ENCODE results near the gene GREM2.

The GREM2 gene

DNA sequence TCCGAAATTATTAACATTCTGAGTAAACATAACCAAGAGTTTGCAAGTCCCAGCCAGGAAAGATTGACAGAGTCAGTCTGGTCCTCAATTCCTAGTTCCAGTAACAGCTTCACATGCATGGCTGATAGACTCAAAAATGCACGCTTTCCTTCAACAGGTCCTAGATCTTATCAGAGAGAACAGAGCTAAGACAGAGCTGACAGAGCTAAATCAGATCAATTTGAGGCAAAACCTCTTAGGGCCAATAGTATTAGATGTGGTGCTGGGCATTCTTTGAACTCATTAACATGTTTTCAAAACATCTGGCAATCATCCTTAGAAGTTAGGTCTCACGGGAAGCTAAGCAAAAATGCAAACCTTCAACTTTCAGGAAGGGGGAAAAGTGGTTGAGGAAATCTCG, 114.0 kb downstream of the GREM2 start:
- DNase-seq: no peak

GRCh38 chr1:240496941-240497340, 115.0 kb downstream of the GREM2 start:
- DNase-seq: no peak

DNA sequence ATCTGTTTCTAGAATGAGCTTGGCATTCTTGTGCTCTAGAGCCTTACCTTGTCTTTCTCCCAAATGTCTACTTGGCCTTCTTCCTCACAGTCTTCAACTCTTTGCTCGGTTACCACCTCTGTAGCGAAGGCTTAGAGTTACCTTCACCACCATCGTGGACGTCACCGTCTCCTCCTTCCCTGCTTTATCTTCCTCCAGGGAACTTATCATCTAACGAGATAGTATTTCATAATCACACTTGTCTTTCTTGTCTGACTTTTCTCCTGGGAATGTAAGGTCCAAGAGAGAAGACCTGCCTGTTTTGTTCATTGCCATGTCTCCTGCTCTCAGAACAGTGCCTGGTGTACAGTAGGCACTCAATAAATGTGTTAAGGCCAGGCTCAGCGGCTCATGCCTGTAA, 115.6 kb downstream of the GREM2 start:
- no peak for DNase-seq

- no peak for DNase-seq
These were observed 116.4 kb downstream of the GREM2 start for GRCh38 chr1:240495601-240496000.

DNA sequence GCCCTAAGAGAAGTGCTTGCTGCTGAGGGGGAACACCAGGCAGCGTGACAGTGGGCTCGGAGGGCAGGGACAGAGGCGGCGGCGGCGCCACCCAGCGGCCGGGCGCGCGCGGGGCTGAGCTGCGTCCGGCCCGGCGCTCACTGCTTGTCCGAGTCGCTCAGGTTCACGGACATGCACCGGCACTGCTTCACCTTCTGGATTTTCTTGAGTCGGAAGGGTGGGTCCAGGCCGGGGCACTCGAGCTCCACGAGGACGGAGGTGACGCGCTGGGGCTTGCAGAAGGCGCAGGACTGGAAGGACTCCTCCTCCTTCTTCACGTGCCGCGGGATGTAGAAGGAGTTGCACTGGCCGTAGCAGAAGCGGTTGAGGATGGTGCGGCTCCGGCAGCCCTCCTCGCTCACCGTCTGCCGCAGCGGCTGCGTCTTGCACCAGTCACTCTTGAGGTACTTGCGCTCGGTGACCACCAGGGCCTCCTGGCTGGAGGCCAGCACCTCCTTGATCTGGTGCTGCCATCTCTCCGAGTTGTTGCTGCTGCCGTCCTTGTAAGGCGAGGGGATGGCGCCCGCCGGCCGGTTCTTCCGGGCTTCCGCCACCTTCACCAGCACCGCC, 119.0 kb downstream of the GREM2 start:
- DNase-seq: peak; percentile 8

DNA sequence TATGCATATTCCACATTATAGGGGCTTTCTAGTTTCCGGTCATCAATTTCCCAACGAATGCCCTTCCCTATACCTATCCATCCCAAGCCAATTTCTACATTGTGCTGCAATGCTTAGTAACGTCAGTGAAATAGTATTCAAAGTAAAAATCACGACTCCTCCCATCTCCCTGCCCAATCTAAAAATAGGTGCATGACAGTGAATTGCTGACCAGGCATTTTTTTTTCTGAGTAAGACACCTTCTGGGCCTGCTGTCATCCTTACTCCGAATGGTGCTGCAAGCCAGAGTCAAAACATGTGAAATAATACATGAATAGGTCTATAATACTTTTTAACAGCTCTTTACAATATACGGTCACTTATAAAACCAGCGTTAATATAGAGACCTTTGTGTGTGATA, 120.2 kb downstream of the GREM2 start:
- DNase-seq: no peak

DNA sequence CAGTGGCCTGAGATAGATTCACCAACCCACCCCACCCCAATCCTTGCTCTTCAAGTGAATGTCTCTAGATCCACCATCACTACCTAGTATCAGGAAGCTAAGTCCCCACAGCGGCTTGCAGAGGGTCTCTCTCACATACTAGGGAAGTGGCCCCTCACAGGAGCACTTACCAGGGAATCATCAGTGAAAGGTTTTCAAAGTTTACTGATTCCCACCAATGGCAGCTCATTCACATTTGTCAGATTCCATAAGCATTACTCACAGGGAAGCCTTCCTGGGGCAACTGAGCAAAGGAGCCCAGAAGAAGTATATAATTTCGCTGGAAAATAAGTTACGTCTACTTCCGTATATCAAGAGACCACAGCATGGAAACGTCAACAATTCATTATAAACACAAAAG, 120.8 kb downstream of the GREM2 start:
- DNase-seq: no peak

GRCh38 chr1:240487493-240487892, 124.5 kb downstream of the GREM2 start:
- DNase-seq: no peak

GRCh38 chr1:240486611-240487010, 125.3 kb downstream of the GREM2 start:
- DNase-seq: no peak

- DNase-seq: no peak
These were observed 127.0 kb downstream of the GREM2 start for GRCh38 chr1:240484804-240485443.

DNA sequence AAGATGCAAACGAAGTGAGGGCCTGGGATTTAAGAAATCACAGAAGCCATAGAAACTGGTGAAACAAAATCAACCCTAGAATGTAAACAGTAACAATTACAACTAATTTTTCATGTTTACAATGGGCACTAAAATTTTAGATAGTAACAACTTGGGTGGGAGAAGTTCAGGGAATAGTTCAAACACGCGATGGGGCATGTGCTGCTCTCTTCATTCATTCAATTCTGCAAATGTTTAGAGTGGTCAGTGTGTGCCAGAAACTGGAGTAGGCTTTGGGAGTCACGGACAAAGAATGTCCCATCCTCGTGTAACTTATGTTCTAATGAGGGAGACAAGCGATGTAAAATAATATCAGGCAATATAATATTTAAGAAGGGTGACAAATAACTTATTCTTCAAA, 133.4 kb downstream of the GREM2 start:
- DNase-seq: no peak

GRCh38 chr1:240475832-240476231, 136.1 kb downstream of the GREM2 start:
- no peak for DNase-seq

DNA sequence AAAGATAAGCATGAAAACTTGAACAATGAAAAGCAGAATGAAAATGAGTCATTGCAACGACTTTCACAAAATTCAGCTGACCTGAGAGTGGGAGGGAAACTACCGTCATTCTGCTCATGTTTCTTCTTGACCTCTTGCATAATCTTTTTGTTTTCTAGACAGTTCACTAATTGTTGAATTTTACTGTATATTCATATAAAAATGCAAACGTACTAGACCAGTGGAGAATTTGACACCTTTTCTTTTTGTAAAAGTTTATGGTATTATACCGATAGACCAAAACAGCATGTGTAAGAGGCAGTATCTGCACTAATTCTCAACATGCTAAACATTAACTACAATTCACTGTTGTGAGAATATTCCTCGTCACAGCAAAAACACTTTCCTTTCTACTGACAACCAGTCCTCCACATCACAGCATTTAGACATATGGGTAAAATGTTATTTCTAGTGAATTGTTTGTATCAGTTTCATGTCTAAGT, 137.8 kb downstream of the GREM2 start:
- DNase-seq: no peak

DNA sequence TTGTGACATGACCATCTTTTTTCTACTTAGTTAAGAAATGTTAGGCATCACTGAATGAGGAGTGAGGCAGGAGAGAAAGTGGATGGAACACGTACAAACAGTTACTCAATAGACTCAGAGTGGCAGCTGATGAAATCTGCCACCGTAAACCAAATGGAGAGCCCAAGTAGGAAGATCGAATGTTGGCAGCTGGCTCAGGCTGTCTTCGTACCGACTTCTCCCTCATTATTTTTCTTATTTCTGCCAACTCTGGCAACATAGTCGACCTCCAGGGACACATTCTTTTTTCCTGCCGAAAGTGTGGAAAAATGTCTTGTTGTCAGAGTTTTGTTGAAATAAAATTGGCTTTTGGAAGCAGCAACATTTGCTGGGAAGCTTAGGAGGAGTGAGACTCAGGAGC, 143.3 kb downstream of the GREM2 start:
- DNase-seq: no peak

GRCh38 chr1:240467895-240468294, 144.1 kb downstream of the GREM2 start:
- DNase-seq: no peak

DNA sequence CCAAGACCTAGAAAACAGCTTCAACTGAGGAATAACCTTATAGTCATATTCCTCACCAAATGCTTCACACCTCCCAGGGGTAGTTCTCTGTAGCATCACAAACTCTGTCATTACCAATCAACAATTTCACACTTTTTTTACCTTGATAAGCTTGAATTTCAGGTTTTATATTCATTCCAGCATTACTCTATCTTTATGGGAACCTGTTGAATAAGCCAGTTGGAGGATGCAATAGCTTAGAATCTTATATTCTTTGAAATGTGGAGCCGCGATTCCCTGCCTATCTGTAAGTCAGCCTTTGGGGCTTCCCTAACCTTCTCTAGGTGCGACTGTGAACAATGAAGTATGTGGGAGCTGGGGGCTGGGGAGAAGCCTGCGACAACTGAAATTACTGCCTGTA, 145.4 kb downstream of the GREM2 start:
- no peak for DNase-seq

DNA sequence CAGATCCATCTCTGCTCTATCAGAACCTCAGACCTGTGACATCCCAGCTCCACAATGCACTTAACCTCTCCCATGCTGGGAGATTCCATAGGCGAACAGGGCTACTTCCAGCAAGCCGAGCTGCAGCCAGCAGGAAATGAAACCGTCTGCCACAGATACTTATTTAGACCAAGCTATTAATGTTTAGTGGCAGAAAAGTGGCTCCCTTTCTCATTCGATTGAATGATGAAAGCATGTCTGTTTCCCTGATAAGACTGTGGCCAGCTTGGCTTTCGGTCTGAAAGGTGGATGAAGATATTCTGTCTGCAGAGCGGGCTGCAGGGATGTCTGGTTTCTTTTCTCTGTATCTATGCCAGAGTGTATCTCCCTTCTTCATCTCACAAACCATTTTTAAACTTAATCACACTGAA, 146.4 kb downstream of the GREM2 start:
- DNase-seq: no peak

GRCh38 chr1:240464099-240464498, 147.9 kb downstream of the GREM2 start:
- DNase-seq: no peak

DNA sequence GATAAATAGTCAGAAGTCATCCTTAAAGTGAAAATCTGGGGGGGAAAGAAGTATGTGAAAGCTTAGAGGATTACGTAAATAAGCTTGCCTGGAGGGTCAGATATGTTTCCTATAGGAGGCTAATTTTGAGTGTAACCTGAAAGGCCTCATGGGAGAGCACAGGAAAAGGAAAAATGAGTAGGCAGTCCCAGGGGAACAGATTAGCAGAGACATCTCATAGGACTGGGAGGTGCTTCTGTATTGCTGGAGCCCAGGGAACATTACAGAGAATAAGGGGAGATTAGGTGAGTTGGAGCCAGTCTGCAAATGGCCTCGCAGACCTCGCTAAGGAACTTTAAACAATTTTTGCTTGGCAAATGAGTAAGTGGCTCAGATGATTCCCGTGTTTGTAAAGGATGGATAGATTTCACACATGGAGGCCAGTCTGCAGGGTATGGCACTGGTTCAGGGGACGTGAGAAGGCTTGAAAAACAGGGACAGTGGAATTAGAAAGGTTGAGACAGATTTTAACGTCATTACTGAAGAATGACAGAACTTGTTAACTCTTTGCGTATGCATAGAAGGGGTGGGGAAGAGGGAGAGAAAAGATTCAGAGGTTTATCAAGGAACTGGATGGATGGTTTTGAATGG, 149.1 kb downstream of the GREM2 start:
- DNase-seq: no peak

DNA sequence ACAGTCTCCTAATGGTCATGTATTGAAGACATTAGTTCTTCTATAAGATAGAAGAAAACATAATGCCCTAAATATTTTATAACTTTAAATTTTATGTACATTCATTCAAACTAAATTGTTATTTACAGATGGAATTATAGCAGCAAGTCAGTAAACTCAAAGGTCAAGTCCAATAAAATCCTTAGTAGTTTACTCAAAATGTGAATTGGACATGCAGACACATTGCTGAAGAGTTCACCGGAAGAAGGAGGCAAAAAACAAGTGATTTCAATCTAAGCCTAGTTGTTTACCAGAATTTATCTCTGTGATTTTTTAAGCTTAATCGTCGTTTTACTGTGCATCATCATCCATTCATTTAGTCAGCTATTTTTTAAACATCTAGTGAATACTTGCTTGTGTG, 149.7 kb downstream of the GREM2 start:
- no peak for DNase-seq

- DNase-seq: no peak
These were observed 154.8 kb downstream of the GREM2 start for GRCh38 chr1:240457203-240457602.

DNA sequence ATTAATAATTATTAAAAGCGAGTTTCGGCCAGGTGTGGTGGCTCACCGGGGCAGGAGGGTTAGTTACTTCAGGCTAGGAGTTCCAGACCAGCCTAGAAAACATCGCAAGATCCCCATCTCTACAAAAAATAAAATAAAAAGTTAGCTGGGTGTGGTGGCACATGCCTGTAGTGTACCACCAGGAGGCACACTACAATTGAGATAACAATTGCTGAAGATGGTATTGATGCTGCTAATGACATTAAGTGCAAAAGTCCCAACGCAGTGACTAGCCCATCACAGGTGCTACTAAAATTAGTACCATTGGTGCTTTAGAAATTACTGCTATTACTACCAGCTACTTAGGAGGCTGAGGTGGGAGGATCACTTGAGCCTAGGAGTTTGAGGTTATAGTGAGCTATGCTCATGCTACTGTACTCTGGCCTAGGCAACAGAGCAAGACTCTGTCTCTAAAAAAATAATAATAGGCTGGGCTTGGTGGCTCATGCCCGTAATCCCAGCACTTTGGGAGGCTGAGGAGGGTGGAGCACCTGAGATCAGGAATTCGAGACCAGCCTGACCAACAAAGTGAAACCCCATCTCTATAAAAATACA, 156.6 kb downstream of the GREM2 start:
- peak; percentile 48 for DNase-seq

DNA sequence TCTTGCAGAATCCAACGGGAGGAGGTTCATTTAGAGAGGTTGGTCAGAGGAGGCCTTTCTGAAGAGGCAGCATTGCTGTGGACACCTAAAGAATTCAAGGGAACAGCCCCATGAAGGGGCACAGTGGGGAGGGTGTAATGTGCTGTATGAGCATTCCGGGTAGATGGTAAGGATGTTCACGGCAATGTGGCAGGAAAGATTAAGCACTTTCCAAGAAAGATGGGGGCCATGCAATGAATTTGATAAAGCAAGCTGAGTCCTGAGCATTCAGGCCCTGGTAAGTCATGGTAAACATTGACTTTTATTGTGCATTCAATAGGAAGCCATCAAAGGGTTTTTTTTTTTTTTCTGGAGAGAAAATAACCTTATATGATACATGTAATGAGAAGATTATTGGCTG, 166.6 kb downstream of the GREM2 start:
- DNase-seq: no peak

- DNase-seq: no peak
These were observed 170.3 kb downstream of the GREM2 start for GRCh38 chr1:240441669-240442068.
